Activated CD8-positive, alpha-beta T cell treated with anti-CD3 and anti-CD28 coated beads for 36 hours (primary cell): ENCODE results near the gene PPIF. TPM values are rescaled to one million over a fixed set of nuclear protein-coding genes. Genes with fewer than 3 reads are reported as not detected.

Experiments
- ATAC-seq: fragments of 200-7000 bp; cut with Tn5 transposase; one replicate; pipeline ENCODE4 v1.10.0; 2021; ENCODE audit warnings: mild to moderate bottlenecking, moderate library complexity
- CTCF ChIA-PET: fragments of 350-600 bp; sonication (Branson Sonifier 250); formaldehyde crosslinking; loops from one replicate; lab custom pipeline; 2021; ENCODE audit warnings: antibody characterized with exemption; lab: Charles Lee
- POLR2A ChIA-PET: fragments of 350-600 bp; sonication (Branson Sonifier 250); formaldehyde crosslinking; loops from one replicate; lab custom pipeline; 2021; ENCODE audit warnings: antibody characterized with exemption; lab: Charles Lee
- DNase-seq: peaks from one replicate; pipeline ENCODE4 v3.0.0-alpha.2; 2020
- H3K27ac Mint-ChIP-seq: one replicate; pipeline ENCODE4 v1.8.0; 2021; ENCODE audit warnings: mild to moderate bottlenecking, mixed read lengths
- H3K27me3 Mint-ChIP-seq: one replicate; pipeline ENCODE4 v1.8.0; 2021; ENCODE audit warnings: mixed read lengths
- H3K36me3 Mint-ChIP-seq: one replicate; pipeline ENCODE4 v1.8.0; 2021; ENCODE audit warnings: low read depth, mixed read lengths
- H3K4me1 Mint-ChIP-seq: one replicate; pipeline ENCODE4 v1.8.0; 2021; ENCODE audit warnings: low read depth, mixed read lengths
- H3K4me3 Mint-ChIP-seq: one replicate; pipeline ENCODE4 v1.8.0; 2021; ENCODE audit warnings: mild to moderate bottlenecking, moderate library complexity, mixed read lengths
- H3K9me3 Mint-ChIP-seq: one replicate; pipeline ENCODE4 v1.8.0; 2021; ENCODE audit warnings: mixed read lengths
- intact Hi-C: fragments of 100-400 bp; cut with micrococcal nuclease; formaldehyde crosslinking; loops from one replicate; pipeline ENCODE4 v1.10.0; 2022
- total RNA-seq, 2 experiments: library from RNA; stranded (reverse); gene quantifications; one replicate each; pipeline ENCODE4 v1.2.3, GENCODE V29; 2021
- TF ChIP-seq, protein P1 (sequence below): fragments of 200-600 bp; IDR thresholded peaks from one replicate; pipeline ENCODE4 v1.8.0; 2022; ENCODE audit warnings: antibody characterized with exemption, mild to moderate bottlenecking

PPIF gene
- total RNA-seq, 2 experiments from 2014 or later: 81.5 to 88.6 TPM

DNA sequence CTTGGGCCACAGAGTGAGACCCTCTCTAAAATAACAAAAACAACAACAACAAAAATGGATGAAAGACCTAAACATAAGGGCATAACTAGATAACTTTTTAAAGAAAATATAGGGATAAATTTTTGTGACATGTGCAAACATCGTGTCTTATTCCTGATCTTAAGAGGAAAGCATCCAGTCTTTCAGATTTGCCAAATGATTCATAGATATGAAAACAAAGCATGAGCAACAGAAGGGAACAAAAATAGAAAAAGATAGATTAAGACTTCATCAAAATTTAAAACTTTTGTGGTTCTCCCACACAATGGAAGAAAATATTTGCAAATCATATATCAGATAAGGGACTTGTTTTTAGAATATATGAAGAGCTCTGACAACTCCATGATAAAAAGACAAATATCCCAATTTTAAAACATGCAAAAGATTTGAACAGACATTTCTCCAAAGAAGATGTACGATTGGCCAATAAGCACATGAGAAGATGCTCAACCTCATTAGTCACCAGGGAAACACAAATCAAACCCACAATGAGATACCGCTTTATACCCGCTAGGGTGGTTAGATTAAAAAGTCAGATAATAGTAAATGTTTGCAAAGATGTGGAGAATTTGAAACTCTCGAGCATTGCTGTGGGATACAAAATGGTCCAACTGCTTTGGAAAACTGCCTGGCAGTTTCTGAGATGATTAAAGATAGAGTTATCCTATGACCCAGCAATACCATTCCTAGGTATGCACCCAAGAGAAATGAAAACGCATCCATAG lies 20.3 kb downstream of the PPIF start:
- no peak for DNase-seq
- no peak for ATAC-seq
- no peaks in the 10 kb centered on the region for H3K36me3 Mint-ChIP-seq
- ChIA-PET POLR2A (no interaction called here), CTCF (interaction anchor here (1.3 kb wide), 1 partner anchor 75 kb away, joined by 3 read pairs; no protein-coding TSS in a partner anchor)
- intact Hi-C loops: no loop called here
- H3K27me3 Mint-ChIP-seq: peaks cover 1% of the 10 kb centered on the region
- TF ChIP-seq, protein P1, sequence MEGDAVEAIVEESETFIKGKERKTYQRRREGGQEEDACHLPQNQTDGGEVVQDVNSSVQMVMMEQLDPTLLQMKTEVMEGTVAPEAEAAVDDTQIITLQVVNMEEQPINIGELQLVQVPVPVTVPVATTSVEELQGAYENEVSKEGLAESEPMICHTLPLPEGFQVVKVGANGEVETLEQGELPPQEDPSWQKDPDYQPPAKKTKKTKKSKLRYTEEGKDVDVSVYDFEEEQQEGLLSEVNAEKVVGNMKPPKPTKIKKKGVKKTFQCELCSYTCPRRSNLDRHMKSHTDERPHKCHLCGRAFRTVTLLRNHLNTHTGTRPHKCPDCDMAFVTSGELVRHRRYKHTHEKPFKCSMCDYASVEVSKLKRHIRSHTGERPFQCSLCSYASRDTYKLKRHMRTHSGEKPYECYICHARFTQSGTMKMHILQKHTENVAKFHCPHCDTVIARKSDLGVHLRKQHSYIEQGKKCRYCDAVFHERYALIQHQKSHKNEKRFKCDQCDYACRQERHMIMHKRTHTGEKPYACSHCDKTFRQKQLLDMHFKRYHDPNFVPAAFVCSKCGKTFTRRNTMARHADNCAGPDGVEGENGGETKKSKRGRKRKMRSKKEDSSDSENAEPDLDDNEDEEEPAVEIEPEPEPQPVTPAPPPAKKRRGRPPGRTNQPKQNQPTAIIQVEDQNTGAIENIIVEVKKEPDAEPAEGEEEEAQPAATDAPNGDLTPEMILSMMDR: no peak
- no peak overlapping the region for H3K4me3 Mint-ChIP-seq
- H3K4me1 Mint-ChIP-seq: no peaks in the 10 kb centered on the region
- no peak overlapping the region for H3K27ac Mint-ChIP-seq
- peaks cover 3% of the 10 kb centered on the region for H3K9me3 Mint-ChIP-seq

DNA sequence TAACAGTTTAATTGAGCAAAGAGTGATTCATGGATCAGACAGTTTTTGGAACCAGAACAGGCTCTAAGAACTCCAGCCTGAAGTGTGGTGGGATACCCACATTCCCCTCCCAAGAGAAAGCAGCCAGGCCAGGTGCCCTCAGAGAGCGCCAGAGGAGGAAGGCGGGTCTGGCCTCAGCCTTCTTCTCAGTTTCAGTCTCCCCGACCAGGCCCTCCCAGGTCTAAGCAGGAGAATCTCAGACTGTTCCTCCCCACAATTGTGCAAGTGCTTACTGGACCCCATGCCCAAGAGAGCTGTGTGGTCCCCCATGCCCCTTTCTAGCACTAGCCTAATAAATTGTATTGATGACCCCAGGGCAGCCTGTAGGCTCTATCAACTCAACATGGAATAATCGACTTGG lies 25.6 kb downstream of the PPIF start:
- TF ChIP-seq, protein P1: no peak
- H3K36me3 Mint-ChIP-seq: no peaks in the 10 kb centered on the region
- H3K9me3 Mint-ChIP-seq: peaks cover 3% of the 10 kb centered on the region
- no peak for DNase-seq
- CTCF ChIA-PET: interaction anchor here (1.3 to 3.5 kb wide), 5 partner anchors 82 to 254 kb away, joined by 4 to 55 read pairs (median 22); no protein-coding TSS in a partner anchor
- H3K4me3 Mint-ChIP-seq: no peak overlapping the region
- POLR2A ChIA-PET: interaction anchor here (1.4 kb wide), 1 partner anchor 91 kb away, joined by 3 read pairs; no protein-coding TSS in a partner anchor
- ATAC-seq: no peak
- no peaks in the 10 kb centered on the region for H3K4me1 Mint-ChIP-seq
- intact Hi-C loops: no loop called here
- no peaks in the 10 kb centered on the region for H3K27me3 Mint-ChIP-seq
- no peak overlapping the region for H3K27ac Mint-ChIP-seq

DNA sequence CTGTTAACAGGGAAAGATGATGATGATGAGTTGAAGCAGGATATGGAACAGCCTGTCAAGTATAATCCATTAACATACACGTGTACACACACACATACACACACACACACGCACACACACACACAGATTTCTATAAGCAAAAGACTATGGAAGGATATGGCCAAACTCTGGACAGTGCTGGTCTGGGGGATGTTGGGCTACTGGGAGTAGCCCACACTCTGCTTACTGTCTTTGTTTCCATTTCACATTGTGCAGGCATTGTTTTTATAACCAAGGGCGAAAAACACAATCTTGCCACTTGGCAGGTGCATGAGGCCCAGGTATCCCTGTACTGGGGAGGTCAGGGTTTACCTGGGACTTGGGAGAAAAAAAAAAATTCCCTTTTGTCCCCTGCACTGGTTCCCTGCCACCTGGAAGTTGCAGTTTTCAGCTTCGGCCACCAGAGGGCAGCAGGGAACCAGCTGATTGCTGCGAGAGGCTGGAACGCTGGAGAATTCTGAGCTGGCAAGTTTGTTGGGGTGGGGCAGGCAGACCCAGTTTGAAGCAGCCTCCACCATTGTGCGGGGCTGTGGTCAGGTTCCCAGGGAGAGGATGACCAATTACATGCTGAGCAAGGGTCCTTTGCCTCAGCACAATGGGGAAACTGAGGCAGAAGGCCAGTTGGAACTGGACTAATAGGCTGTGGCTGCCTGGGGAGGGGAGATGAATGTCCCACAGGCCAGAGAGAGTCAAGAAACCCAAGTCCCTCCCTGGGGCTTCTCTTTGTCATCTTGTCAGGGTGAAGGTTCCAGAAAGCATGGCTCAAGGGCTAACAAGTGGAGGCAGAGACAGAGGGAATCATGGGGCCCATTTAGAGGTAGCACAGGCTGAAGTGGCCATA lies 27.3 kb downstream of the PPIF start:
- ATAC-seq: peak; percentile 89
- CTCF ChIA-PET: interaction anchor here (0.6 to 3.5 kb wide), 57 partner anchors 9 to 1073 kb away, joined by 3 to 55 read pairs (median 5); no protein-coding TSS in a partner anchor
- TF ChIP-seq, protein P1: peak; percentile 99
- intact Hi-C loops: loop anchor here (2.0 kb wide), 1 partner anchor 92 kb away; no protein-coding TSS in a partner anchor
- peak; percentile 80 for DNase-seq
- Mint-ChIP-seq H3K27ac (no peak overlapping the region), H3K4me3 (no peak overlapping the region), H3K9me3 (peaks cover 3% of the 10 kb centered on the region), H3K27me3 (no peaks in the 10 kb centered on the region), H3K4me1 (no peaks in the 10 kb centered on the region), H3K36me3 (no peaks in the 10 kb centered on the region)
- POLR2A ChIA-PET: interaction anchor here (0.6 to 1.4 kb wide), 3 partner anchors 79 to 114 kb away, joined by 3 read pairs; no protein-coding TSS in a partner anchor

DNA sequence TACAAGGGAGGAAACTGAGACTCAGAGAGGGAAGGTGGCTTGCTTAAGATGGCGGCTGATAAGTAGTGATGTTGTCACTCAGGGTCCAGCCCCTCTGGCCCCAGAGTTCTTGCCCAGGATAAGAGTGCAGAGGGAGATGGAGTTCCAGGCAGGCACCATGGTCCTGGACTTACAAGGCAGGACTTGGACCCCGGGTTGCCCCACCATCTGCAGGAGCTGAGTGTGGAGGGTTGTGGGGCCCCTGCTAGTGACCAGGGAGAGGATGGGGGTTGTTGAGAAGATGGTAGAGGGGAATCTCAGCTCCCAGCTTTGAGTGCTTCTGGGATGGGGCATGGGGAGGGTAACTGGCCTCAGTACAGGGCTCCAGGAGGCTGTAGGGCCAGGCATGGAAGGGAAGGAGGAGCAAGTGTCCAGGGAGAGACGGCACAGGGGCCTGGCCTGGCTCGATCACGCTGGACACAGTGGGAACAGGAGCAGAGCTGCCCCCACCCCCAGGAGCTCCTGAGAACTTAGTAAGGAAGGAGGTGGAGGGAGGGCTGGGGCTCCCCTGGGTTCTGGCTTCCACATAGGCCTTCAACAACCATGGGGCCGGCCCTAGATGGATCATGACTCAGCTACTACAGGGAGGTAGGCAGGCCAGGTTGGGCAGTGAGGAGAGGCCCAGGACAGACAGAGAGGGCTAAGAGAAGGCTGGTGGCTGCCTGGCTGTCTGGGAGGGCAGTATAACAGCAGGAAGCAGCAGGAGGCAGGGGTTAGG lies 28.2 kb downstream of the PPIF start:
- Mint-ChIP-seq H3K27me3 (no peaks in the 10 kb centered on the region), H3K4me3 (no peak overlapping the region), H3K9me3 (peaks cover 3% of the 10 kb centered on the region), H3K27ac (no peak overlapping the region), H3K36me3 (no peaks in the 10 kb centered on the region), H3K4me1 (no peaks in the 10 kb centered on the region)
- intact Hi-C loops: loop anchor here (2.0 kb wide), 1 partner anchor 91 kb away; no protein-coding TSS in a partner anchor
- CTCF ChIA-PET: interaction anchor here (0.6 to 2.6 kb wide), 10 partner anchors 10 to 118 kb away, joined by 3 to 21 read pairs (median 4); no protein-coding TSS in a partner anchor
- no peak for DNase-seq
- ATAC-seq: no peak
- TF ChIP-seq, protein P1: no peak
- POLR2A ChIA-PET: no interaction called here
